ENCODE measurements around the gene ZBED4. TPM values are rescaled to one million over a fixed set of nuclear protein-coding genes. Genes with fewer than 3 reads are reported as not detected.
"Not testable (repeated sequence)": the region's sequence is repeated elsewhere in the genome, so short reads cannot be mapped to it uniquely, and the experiment has no call there.

ZBED4 gene, protein sequence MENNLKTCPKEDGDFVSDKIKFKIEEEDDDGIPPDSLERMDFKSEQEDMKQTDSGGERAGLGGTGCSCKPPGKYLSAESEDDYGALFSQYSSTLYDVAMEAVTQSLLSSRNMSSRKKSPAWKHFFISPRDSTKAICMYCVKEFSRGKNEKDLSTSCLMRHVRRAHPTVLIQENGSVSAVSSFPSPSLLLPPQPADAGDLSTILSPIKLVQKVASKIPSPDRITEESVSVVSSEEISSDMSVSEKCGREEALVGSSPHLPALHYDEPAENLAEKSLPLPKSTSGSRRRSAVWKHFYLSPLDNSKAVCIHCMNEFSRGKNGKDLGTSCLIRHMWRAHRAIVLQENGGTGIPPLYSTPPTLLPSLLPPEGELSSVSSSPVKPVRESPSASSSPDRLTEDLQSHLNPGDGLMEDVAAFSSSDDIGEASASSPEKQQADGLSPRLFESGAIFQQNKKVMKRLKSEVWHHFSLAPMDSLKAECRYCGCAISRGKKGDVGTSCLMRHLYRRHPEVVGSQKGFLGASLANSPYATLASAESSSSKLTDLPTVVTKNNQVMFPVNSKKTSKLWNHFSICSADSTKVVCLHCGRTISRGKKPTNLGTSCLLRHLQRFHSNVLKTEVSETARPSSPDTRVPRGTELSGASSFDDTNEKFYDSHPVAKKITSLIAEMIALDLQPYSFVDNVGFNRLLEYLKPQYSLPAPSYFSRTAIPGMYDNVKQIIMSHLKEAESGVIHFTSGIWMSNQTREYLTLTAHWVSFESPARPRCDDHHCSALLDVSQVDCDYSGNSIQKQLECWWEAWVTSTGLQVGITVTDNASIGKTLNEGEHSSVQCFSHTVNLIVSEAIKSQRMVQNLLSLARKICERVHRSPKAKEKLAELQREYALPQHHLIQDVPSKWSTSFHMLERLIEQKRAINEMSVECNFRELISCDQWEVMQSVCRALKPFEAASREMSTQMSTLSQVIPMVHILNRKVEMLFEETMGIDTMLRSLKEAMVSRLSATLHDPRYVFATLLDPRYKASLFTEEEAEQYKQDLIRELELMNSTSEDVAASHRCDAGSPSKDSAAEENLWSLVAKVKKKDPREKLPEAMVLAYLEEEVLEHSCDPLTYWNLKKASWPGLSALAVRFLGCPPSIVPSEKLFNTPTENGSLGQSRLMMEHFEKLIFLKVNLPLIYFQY
- 10.6 and 15.3 TPM in 2 replicates for total RNA-seq (2014; rRNA removed; shearing (Covaris generic))

DNA sequence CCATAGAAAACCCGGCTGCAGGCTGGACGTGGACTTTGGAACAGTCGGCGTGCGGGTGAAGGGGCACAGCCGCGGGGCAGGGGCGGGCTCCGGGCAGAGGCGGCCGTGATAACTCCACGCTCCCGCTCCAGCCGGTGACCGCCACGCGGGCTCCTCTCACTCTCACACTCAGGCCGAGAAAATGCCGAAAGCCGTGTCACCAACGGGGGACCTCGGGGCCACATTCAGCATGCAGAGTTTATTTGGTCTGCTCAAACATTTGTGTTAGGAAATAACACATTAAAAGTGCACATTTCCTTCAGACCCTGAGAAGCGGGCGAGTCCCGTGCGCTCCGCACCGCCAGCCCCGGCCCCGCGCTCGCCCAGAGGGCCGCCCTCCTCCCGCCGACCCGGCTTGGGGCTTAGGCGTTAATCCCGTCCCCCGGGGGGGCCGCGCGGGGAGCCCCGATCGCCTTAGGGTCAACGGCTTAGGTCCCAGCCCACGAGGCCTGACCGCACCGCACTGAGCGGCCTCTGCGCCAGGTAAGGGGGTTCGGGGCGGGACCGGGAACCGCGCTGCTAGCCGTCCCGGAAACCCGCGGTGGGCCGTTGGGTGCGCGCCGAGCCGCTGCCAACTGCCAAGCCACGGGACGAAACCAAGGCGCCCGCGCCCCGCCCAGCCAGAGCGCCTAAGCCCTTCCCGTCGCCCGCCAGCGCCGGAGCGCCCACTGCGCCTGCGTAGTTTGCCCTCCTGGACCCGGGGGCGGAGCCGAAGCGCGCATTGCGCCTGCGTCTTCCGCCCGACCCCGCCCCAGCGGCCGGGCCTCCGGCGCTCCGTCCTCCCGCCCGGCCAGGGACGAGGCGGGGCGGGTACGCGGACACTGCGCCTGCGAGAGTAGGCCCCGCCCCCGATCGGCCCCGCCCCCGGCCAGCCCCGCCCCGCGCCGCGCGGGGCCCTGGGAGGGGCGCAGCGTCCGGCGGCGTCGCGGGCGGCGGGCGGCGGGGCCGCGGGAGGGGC is at the start of gene ZBED4:
ZBED4 (plus strand) TSS at position 947 of the 997 bp plus-strand sequence. CDS start 29,819 bp downstream, outside the sequence.
- DNase-seq (ENCODE audit: low spot score): peak; percentile 97

DNA sequence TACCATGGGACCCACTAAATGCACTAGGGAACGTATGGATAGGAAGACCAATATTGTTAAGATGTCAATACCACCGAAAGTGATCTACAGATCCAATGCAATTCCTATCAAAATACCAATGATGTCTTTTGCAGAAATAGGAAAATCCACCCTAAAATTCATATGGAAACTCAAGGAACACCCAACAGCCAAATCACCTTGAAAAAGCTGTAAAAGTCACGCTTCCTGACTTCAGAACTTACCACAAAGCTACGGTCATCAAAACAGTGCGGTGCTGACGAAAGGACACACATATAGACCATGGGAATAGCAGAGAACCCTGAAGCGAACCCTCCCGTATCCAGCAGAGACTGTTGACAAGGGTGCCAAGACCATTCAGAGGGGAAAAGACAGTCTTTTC is 46.5 kb upstream of the ZBED4 start:
- DNase-seq (ENCODE audit: low spot score): no peak

GRCh38 chr22:49807780-49808708 is 45.6 kb upstream of the ZBED4 start:
- no peak for DNase-seq (ENCODE audit: low spot score)

DNA sequence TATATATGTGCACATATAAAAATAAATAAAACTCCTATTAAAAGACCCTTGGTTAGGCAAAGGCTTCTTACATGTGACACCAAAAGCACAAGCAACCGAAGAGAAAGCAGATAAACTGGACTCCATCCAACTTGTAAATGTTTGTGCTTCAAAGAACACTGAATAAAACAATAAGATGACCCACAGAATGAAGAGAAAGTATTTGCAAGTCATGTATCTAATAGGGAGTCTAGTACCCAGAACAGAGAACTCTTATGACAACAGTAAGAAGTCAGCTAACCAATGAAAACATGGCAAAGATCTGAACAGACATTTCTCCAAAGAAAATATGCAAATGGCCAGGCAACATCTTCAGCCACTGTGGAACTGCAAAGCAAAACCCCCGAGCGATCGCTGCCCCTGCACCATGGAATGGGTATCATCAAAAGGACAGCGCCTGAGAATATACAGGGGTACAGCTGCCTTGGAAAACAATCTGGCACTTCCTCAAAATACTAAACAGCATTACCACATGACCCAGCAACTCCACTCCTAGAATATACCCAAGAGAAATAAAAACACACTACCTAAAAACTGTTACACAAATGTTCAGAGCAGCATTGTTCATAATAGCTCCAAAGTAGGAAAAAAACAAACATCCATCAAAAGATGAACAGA is 43.2 kb upstream of the ZBED4 start:
- DNase-seq (ENCODE audit: low spot score): no peak

- DNase-seq (ENCODE audit: low spot score): no peak
Measured at GRCh38 chr22:49811020-49811791, 42.4 kb upstream of the ZBED4 start.

GRCh38 chr22:49812838-49813237 is 40.8 kb upstream of the ZBED4 start:
- DNase-seq (ENCODE audit: low spot score): no peak

- no peak for DNase-seq (ENCODE audit: low spot score)
Measured at GRCh38 chr22:49814164-49814686, 39.4 kb upstream of the ZBED4 start.

- no peak for DNase-seq (ENCODE audit: low spot score)
Measured at GRCh38 chr22:49814856-49815255, 38.8 kb upstream of the ZBED4 start.

- DNase-seq (ENCODE audit: low spot score): no peak
Measured at GRCh38 chr22:49815641-49816091, 38.0 kb upstream of the ZBED4 start.

- no peak for DNase-seq (ENCODE audit: low spot score)
Measured at GRCh38 chr22:49817359-49817758, 36.3 kb upstream of the ZBED4 start.

GRCh38 chr22:49820984-49821383 is 32.7 kb upstream of the ZBED4 start:
- DNase-seq (ENCODE audit: low spot score): no peak

DNA sequence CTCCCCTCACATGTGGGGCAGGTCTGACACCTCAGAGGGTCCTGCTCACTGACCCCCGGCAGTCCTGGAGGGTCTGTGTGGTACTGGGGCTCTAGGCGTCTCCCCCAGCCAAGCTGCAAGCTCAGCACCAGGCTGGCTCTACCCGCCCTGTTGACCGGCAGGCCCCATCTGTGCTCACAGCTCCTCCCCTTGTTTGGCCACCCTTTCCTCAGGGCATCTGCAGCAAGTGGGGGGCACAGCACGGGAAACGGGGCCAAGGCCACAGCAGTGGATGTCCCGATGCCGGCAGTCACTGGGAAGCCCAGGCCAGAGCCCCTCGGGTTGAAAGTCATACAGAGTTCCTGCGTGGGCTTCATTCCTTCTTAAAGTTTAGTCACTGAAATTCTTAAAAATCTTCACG is 31.9 kb upstream of the ZBED4 start:
- not testable (repeated sequence) for DNase-seq (ENCODE audit: low spot score)

GRCh38 chr22:49823289-49824045 is 30.2 kb upstream of the ZBED4 start:
- no peak for DNase-seq (ENCODE audit: low spot score)

DNA sequence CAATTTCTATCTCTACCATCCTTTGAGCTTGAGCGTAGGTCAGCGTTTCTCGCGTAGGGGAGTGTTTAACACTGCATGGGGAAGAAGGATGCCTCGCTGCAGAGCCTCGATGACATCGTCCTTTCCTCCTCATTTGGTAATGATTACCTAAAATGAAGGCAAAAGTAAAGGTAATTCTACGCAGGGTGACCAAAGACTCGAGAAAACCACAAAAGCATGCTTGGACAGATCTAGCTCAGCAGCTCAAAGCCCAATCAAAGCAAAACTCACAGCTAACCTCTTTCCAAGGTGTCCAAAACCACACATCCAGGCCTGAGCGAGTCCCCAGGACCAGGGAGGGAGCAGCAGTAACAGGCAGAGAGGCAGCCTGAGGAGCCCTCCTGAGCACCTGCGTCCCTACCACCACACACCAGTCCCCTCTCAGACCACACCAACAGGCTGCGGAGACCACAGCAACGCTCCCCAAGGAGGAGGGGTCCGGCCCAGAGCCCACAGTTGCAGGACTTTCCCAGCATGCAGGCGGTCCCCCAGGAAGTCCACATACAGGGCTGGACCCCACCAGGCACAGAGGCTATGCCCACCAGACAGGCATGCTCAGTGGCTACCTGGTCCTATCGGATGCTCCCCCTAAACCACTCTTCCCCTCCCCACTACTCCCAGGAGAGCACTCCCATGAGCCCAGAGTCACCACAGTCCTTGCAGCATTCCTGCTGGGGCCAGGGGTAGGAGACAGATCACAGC is 29.3 kb upstream of the ZBED4 start:
- no peak for DNase-seq (ENCODE audit: low spot score)

- DNase-seq (ENCODE audit: low spot score): no peak
Measured at GRCh38 chr22:49824936-49825335, 28.7 kb upstream of the ZBED4 start.

DNA sequence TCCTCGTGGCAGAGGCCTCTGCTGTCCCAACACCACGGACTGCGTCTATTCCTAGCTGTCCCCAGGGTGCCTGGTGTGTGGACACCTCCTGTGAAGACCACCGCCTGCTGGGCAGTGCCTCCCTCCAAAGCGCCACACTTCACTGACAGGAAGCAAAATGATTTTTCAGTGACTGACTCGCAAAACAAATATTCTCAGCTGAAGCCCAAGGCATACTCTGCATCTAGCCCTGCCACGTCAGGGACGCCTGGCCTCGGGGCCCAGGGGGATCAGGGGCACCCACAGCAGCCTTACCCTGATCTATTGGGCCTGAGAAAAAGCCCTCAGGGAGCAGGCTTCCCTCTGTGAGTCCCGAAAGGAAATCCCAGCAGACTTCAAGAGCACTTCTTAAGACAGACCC is 28.2 kb upstream of the ZBED4 start:
- DNase-seq (ENCODE audit: low spot score): no peak
